B cell (primary cell): ENCODE data around the gene LYRM1. TPM values are rescaled to one million over a fixed set of nuclear protein-coding genes. Genes with fewer than 3 reads are reported as not detected.

ENCODE experiments used
- polyA plus RNA-seq: library from polyadenylated mRNA; depleted of rRNA; stranded (reverse); fragments of >200 nt; gene quantifications from 2 replicates; pipeline ENCODE4 v1.2.3, GENCODE V29; 2012
- total RNA-seq, 2 donors: library from RNA; stranded (reverse); fragments of 120-200 nt in 1 of 2; gene quantifications; 1 replicate in 1 of 2; 2 replicates in 1 of 2; pipeline versions ENCODE4 v1.2.3 to v1.2.4, GENCODE V29; 2013 to 2022

Gene LYRM1
- total and polyA plus RNA-seq, 2 donors (not counting 1 experiment from before 2014, with no cell fraction given), result 20.0 to 21.8 TPM

Other genes starting within 250 kb of the LYRM1 start
- 0.99 and 2.1 TPM in 2 replicates for gene ACSM1, start 203.1 kb upstream of the LYRM1 start, total RNA-seq
- 0.72 and 0.89 TPM in 2 replicates for gene ACSM1, start 203.1 kb upstream of the LYRM1 start, polyA plus RNA-seq
- gene THUMPD1, start 159.0 kb upstream of the LYRM1 start, total RNA-seq, result 52.5 and 54.3 TPM in 2 replicates
- 72.6 and 87.1 TPM in 2 replicates for gene THUMPD1, start 159.0 kb upstream of the LYRM1 start, polyA plus RNA-seq
- gene ACSM3, start 136.8 kb upstream of the LYRM1 start, total RNA-seq, result 76.3 and 84.2 TPM in 2 replicates
- gene ACSM3, start 136.8 kb upstream of the LYRM1 start, polyA plus RNA-seq, result 3.6 and 6.3 TPM in 2 replicates
- gene ERI2, start 94.3 kb upstream of the LYRM1 start, total RNA-seq, result 3.9 and 4.9 TPM in 2 replicates
- gene ERI2, start 94.3 kb upstream of the LYRM1 start, polyA plus RNA-seq, result 1.2 and 1.6 TPM in 2 replicates
- 0.97 and 1.3 TPM in 2 replicates for gene REXO5, start 94.2 kb upstream of the LYRM1 start, total RNA-seq
- gene REXO5, start 94.2 kb upstream of the LYRM1 start, polyA plus RNA-seq, result 0.10 and 0.42 TPM in 2 replicates
- gene DCUN1D3, start 413 bp upstream of the LYRM1 start, total RNA-seq, result 5.0 and 5.7 TPM in 2 replicates
- 2.0 and 2.7 TPM in 2 replicates for gene DCUN1D3, start 413 bp upstream of the LYRM1 start, polyA plus RNA-seq